Measurements from ENCODE around the gene ACTR6. TPM values are rescaled to one million over a fixed set of nuclear protein-coding genes. Genes with fewer than 3 reads are reported as not detected.

Gene ACTR6
- total RNA-seq, 1 experiment from 2014 or later = 34.9 TPM

- Histone ChIP-seq H2BK15ac (ENCODE audit: low read depth, low read length) (no peak overlapping the region), H3K56ac (ENCODE audit: insufficient read length, low read depth, low read length) (no peak overlapping the region), H3K9me3 (ENCODE audit: control insufficient read depth, low read depth, low read length) (no peaks in the 10 kb centered on the region), H3K9ac (ENCODE audit: extremely low read depth, insufficient read length, low read length) (no peak overlapping the region), H2BK20ac (ENCODE audit: low read depth, low read length, poor library complexity, severe bottlenecking) (no peak overlapping the region), H3K79me2 (ENCODE audit: insufficient read depth, low read length) (no peaks in the 10 kb centered on the region), H3K23me2 (ENCODE audit: insufficient read length, low read depth, low read length, poor library complexity, severe bottlenecking) (no peaks in the 10 kb centered on the region), H3K18ac (ENCODE audit: insufficient read length, low read depth, low read length) (no peak overlapping the region), H4K20me1 (ENCODE audit: control insufficient read depth, insufficient read depth, insufficient read length) (no peaks in the 10 kb centered on the region), H3K4ac (ENCODE audit: low read depth, low read length) (no peak overlapping the region), H3K23ac (ENCODE audit: insufficient read length, low read depth, low read length) (no peak overlapping the region), H2BK5ac (ENCODE audit: insufficient read length, low read length) (no peak overlapping the region), H4K5ac (ENCODE audit: insufficient read length, low read depth, low read length) (no peak overlapping the region), H4K91ac (ENCODE audit: insufficient read length, low read depth, low read length) (no peak overlapping the region), H3K79me1 (ENCODE audit: insufficient read depth, low read depth, low read length, poor library complexity, severe bottlenecking) (no peaks in the 10 kb centered on the region), H3K4me1 (ENCODE audit: insufficient read depth, low read length) (no peaks in the 10 kb centered on the region), H3K27ac (ENCODE audit: insufficient read length, low read depth, low read length) (no peak overlapping the region), H2AK5ac (ENCODE audit: insufficient read length, low read length) (no peak overlapping the region), H3T11ph (ENCODE audit: low read length) (no peak overlapping the region), H4K8ac (replicated peaks; ENCODE audit: insufficient read length, low read depth, low read length) (no peak overlapping the region), H3K4me2 (ENCODE audit: insufficient read depth, insufficient read length, low read length) (no peak overlapping the region), H2AFZ (ENCODE audit: low read length) (no peak overlapping the region), H2BK12ac (ENCODE audit: insufficient read length, low read depth, low read length) (no peak overlapping the region), H3K27me3 (ENCODE audit: insufficient read depth, low read length) (no peaks in the 10 kb centered on the region), H2BK120ac (ENCODE audit: low read depth, low read length, poor library complexity, severe bottlenecking) (no peak overlapping the region), H3K14ac (ENCODE audit: insufficient read depth, low read length) (no peak overlapping the region)
- H3K4me3 Mint-ChIP-seq = no peak overlapping the region
- WGBS (ENCODE audit: extremely low coverage, insufficient read length, low lambda C conversion rate) = no CpG with 5 or more reads among the region's 8 CpGs
- H3K36me3 Mint-ChIP-seq (ENCODE audit: insufficient read depth in 1 of 3, low read depth in 3 of 3) = peaks cover 11 to 17% (median 16%) of the 10 kb centered on the region in 3 experiments
- H3K4me1 Mint-ChIP-seq = peaks cover 7 to 9% of the 10 kb centered on the region in 2 experiments
- no peak for TF ChIP-seq CTCF (conservative IDR thresholded peaks at IDR 0.05)
- H3K27ac Mint-ChIP-seq = no peak overlapping the region; a peak in 2 of 7 replicates
- DNase-seq = no peak
- H3K27me3 Mint-ChIP-seq (ENCODE audit: low read depth) = no peaks in the 10 kb centered on the region
- H3K9me3 Mint-ChIP-seq = no peaks in the 10 kb centered on the region
Observed at GRCh38 chr12:100184549-100185145, 16.0 kb upstream of the ACTR6 start.
